Hematopoietic multipotent progenitor cell treated with erythropoietin and hydrocortisone succinate and interleukin-3 and kit ligand, for 8 days (in vitro differentiated cells): ENCODE measurements around the gene TMEM87B.

ENCODE experiments used
- DNase-seq: peaks from one replicate; pipeline ENCODE4 v3.0.0-alpha.2; 2015

The TMEM87B gene

DNA sequence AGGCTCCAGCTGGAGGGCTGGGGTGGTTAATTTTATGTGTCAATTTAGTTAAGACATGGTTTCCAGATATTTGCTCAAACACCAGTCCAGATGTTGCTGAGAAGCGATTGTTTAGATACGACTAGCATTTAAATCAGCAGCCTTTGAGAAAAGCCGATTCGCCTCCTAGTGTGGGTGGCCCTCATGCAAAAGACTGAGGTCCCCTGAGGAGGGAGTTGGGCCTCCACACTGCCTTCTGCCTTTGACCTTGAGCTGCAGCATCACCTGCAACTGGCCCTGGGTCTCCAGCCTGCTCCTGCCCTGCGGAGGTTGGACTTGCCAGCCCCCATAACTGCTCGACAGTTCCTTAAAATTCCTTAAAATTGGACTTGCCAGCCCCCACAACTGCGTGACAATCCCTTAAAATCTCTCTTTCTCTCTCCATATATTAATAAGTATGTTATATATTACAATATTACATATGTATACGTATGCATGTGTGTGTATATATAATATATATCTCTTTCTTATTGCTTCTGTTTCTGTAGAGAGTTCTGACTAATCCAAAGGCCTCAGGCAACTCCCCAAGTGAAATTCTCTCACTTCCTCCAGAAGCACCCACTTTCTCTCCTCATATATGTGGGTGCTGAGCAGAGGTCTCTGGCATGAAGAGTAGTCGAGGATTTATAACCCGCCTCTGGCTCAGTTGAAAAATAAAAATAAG lies 97.6 kb downstream of the TMEM87B start:
- DNase-seq, result no peak

- no peak for DNase-seq
Observed at GRCh38 chr2:112153179-112153490, 98.1 kb downstream of the TMEM87B start.

- no peak for DNase-seq
Observed at GRCh38 chr2:112153501-112153900, 98.4 kb downstream of the TMEM87B start.

GRCh38 chr2:112154246-112155117 lies 99.4 kb downstream of the TMEM87B start:
- DNase-seq, result no peak

- DNase-seq, result no peak
Observed at GRCh38 chr2:112155331-112156151, 100.5 kb downstream of the TMEM87B start.

GRCh38 chr2:112156152-112156986 lies 101.3 kb downstream of the TMEM87B start:
- DNase-seq, result no peak

- DNase-seq, result no peak
Observed at GRCh38 chr2:112157472-112157871, 102.4 kb downstream of the TMEM87B start.

DNA sequence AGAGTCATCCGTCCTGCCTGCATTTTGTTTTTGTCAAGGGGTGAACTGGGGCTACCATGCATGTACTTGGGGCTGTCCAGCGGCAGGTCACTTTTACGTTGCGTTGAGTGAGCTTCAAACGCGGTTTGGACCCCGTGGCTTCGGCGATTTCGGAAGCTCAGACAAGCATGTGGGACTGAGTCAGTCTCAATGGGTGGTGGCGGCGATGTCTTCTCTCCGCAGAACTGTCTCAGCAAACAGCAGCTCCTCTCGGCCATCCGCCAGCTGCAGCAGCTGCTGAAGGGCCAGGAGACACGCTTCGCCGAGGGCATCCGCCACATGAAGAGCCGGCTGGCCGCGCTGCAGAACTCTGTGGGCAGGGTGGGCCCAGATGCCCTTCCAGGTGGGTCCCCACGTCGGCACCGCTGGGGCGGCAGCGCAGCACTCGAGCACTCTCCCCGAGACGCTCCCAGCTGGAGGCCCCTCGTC lies 104.4 kb downstream of the TMEM87B start:
- no peak for DNase-seq

DNA sequence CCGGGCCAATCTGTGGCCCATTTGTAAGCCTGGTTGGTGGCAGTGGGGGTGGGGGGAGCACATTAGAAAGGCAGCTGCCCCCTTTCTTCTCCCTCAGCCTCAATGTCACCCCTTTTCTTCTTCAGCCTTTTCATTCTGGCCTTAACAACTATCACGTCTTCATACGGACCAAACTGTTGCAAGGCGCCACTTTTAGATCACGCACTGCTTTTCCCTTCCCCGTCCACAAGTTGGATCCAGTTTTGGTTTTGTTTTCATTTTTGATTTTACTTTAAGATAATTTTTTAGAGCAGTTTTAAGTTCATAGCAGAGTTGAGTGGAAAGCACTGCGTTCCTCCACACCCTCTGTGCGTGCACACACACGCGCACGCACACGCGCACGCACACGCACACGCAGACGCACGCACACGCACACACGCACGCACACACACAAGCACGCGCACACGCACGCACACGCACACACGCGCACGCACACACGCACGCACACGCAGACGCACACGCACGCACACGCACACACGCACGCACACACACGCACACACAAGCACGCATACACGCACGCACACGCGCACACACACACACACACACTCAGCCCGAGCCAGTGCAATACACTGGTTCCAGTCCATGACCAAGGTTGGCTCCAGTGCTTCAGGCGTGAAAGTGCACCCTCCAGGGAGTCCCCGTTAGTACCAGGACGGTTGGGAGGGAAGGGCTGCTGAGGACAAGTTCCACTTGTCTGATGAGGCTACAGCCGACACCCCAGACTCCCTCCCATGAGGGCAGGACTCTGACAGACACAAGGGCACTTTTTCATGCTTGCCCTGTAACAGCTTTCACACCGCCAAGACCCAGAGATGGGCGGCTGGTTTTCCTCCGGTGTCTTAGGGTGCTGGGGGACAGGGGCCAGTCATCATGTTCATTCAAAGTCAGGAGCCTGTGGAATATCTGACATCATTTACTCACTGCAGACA lies 105.5 kb downstream of the TMEM87B start:
- DNase-seq, result no peak

- no peak for DNase-seq
Observed at GRCh38 chr2:112161431-112162145, 106.5 kb downstream of the TMEM87B start.

GRCh38 chr2:112162341-112162740 lies 107.3 kb downstream of the TMEM87B start:
- no peak for DNase-seq

- no peak for DNase-seq
Observed at GRCh38 chr2:112162956-112163355, 107.9 kb downstream of the TMEM87B start.

DNA sequence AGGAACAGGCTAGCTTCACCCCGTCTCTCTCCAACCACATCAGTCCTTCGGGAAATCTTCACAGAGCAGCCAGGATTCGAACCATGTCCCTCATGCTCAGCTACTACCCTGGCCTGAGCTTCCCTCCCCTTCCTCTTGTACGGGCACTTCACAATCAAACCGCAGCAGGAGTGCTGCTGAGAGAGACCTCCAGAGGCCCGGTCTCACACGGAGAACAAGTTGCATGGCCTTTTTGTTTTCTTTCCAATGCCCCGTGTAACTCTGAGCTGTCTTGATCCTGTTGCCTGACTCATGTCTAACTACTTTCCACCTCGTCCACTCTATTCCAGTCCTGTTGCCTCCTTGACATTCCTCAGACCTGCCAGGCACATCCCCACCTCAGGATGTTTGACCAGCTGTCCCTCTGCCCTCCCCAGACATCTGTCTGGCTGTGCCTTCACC lies 108.5 kb downstream of the TMEM87B start:
- DNase-seq, result no peak

GRCh38 chr2:112164876-112165275 lies 109.8 kb downstream of the TMEM87B start:
- no peak for DNase-seq

GRCh38 chr2:112165296-112165695 lies 110.2 kb downstream of the TMEM87B start:
- DNase-seq, result no peak

- DNase-seq, result no peak
Observed at GRCh38 chr2:112166806-112167499, 111.9 kb downstream of the TMEM87B start.

- DNase-seq, result peak; percentile 36
Observed at GRCh38 chr2:112168422-112169124, 113.5 kb downstream of the TMEM87B start.
